Measurements from ENCODE around the gene PCBP3. TPM values are rescaled to one million over a fixed set of nuclear protein-coding genes. Genes with fewer than 3 reads are reported as not detected.

Gene PCBP3
- total RNA-seq, 1 experiment from 2014 or later = not detected

- no peak for DNase-seq
- CTCF ChIA-PET = no interaction called here
- BruUV-seq (replicated peaks) = no TSS peak
- intact Hi-C loops (cut with micrococcal nuclease; ENCODE audit: unreplicated experiment) = loop anchor here (10.0 kb wide), 1 partner anchor 154 kb away; no protein-coding TSS in a partner anchor
- Histone ChIP-seq H3K27ac (no peak overlapping the region), H3K9me2 (ENCODE audit: insufficient read depth) (no peaks in the 10 kb centered on the region), H3K9me3 (ENCODE audit: insufficient read depth, low read depth) (no peaks in the 10 kb centered on the region), H3K36me3 (ENCODE audit: low read depth) (no peaks in the 10 kb centered on the region), H3F3A (ENCODE audit: insufficient read depth, low read depth) (no peaks in the 10 kb centered on the region), H3K79me2 (ENCODE audit: low read depth) (no peaks in the 10 kb centered on the region), H3K27me3 (ENCODE audit: insufficient read depth, low read depth) (peaks cover 49% of the 10 kb centered on the region), H2AFZ (no peak overlapping the region), H4K20me1 (ENCODE audit: insufficient read depth) (no peaks in the 10 kb centered on the region), H3K4me1 (replicated peaks; ENCODE audit: insufficient read depth) (no peaks in the 10 kb centered on the region), H3K4me3 (no peak overlapping the region), H3K4me2 (no peak overlapping the region)
- TF ChIP-seq EZH2 (IDR thresholded peaks at IDR 0.05; ENCODE audit: low read depth) (no peak), CTCF (conservative IDR thresholded peaks at IDR 0.05) (no peak)
- POLR2A ChIA-PET (ENCODE audit: unreplicated experiment) = no interaction called here
Measured at GRCh38 chr21:45598666-45599065, 44.9 kb upstream of the PCBP3 start.

- no peak for TF ChIP-seq CTCF (conservative IDR thresholded peaks at IDR 0.05)
- Histone ChIP-seq H3K4me1 (replicated peaks; ENCODE audit: insufficient read depth) (no peaks in the 10 kb centered on the region), H3K27ac (no peak overlapping the region), H3K36me3 (ENCODE audit: low read depth) (no peaks in the 10 kb centered on the region), H3K27me3 (ENCODE audit: insufficient read depth, low read depth) (peaks cover 52% of the 10 kb centered on the region), H3K4me3 (no peak overlapping the region), H3F3A (ENCODE audit: insufficient read depth, low read depth) (no peaks in the 10 kb centered on the region), H2AFZ (no peak overlapping the region), H3K4me2 (no peak overlapping the region), H4K20me1 (ENCODE audit: insufficient read depth) (no peaks in the 10 kb centered on the region), H3K9me2 (ENCODE audit: insufficient read depth) (no peaks in the 10 kb centered on the region), H3K79me2 (ENCODE audit: low read depth) (no peaks in the 10 kb centered on the region), H3K9me3 (ENCODE audit: insufficient read depth, low read depth) (no peaks in the 10 kb centered on the region)
- POLR2A ChIA-PET (ENCODE audit: unreplicated experiment) = no interaction called here
- DNase-seq = no peak
- BruUV-seq (replicated peaks) = no TSS peak
- intact Hi-C loops (cut with micrococcal nuclease; ENCODE audit: unreplicated experiment) = loop anchor here (10.0 kb wide), 1 partner anchor 154 kb away; no protein-coding TSS in a partner anchor
- CTCF ChIA-PET = no interaction called here
Measured at GRCh38 chr21:45599146-45599581, 44.4 kb upstream of the PCBP3 start.

GRCh38 chr21:45600248-45600647 lies 43.3 kb upstream of the PCBP3 start:
- H3F3A ChIP-seq (ENCODE audit: insufficient read depth, low read depth) = no peaks in the 10 kb centered on the region
- ChIA-PET CTCF (no interaction called here), POLR2A (ENCODE audit: unreplicated experiment) (no interaction called here)
- DNase-seq = no peak
- TF ChIP-seq EZH2 (IDR thresholded peaks at IDR 0.05; ENCODE audit: low read depth) (no peak), CTCF (conservative IDR thresholded peaks at IDR 0.05) (no peak)
- H3K4me3 ChIP-seq = no peak overlapping the region
- BruUV-seq (replicated peaks) = no TSS peak
- H2AFZ ChIP-seq = no peak overlapping the region
- peaks cover 52% of the 10 kb centered on the region for H3K27me3 ChIP-seq (ENCODE audit: insufficient read depth, low read depth)
- no peaks in the 10 kb centered on the region for H3K9me3 ChIP-seq (ENCODE audit: insufficient read depth, low read depth)
- no peaks in the 10 kb centered on the region for H3K79me2 ChIP-seq (ENCODE audit: low read depth)
- intact Hi-C loops (cut with micrococcal nuclease; ENCODE audit: unreplicated experiment) = no loop called here
- no peaks in the 10 kb centered on the region for H4K20me1 ChIP-seq (ENCODE audit: insufficient read depth)
- no peak overlapping the region for H3K27ac ChIP-seq
- no peaks in the 10 kb centered on the region for H3K36me3 ChIP-seq (ENCODE audit: low read depth)
- no peak overlapping the region for H3K4me2 ChIP-seq
- H3K9me2 ChIP-seq (ENCODE audit: insufficient read depth) = no peaks in the 10 kb centered on the region
- no peaks in the 10 kb centered on the region for H3K4me1 ChIP-seq (replicated peaks; ENCODE audit: insufficient read depth)
